Mammary epithelial cell (primary cell): ENCODE measurements around the gene CYLD.

Experiments used
- CTCF ChIP-seq, 2 donors: IDR thresholded peaks in 1 of 2; conservative IDR thresholded peaks in 1 of 2; 2 replicates each; pipeline ENCODE4 v1.5.1; 2011 to 2012; ENCODE audit warnings: inconsistent platforms in 2 of 2, low read length in 2 of 2, mild to moderate bottlenecking in 2 of 2, control low read depth in 1 of 2, low read depth in 1 of 2; ENCODE audit not compliant: insufficient read depth in 1 of 2; ENCODE audit errors: extremely low read depth in 1 of 2
- EZH2 ChIP-seq: IDR thresholded peaks from 2 replicates; pipeline ENCODE4 v1.6.1; 2012; ENCODE audit warnings: low read length, inconsistent platforms, borderline replicate concordance

- no peak for TF ChIP-seq CTCF (conservative IDR thresholded peaks at IDR 0.05 in 1 of 2, IDR thresholded peaks at IDR 0.05 in 1 of 2; ENCODE audit: extremely low read depth in 1 of 2, insufficient read depth in 1 of 2, low read depth in 1 of 2, low read length in 2 of 2)
- TF ChIP-seq EZH2, result no peak
These were observed 67.7 kb downstream of the CYLD start for GRCh38 chr16:50809561-50809960.
